Retinal pigment epithelial cell (primary cell): Measurements from ENCODE around the gene FLVCR1.

Experiments
- DNase-seq: peaks from one replicate; pipeline ENCODE4 v3.0.0-alpha.2; 2010; ENCODE audit warnings: low read depth
- H3K4me3 ChIP-seq: 2 replicates; pipeline ENCODE4 v1.5.1; 2011; ENCODE audit warnings: mild to moderate bottlenecking, low read length, control low read depth, moderate library complexity
- TF ChIP-seq, protein P1 (sequence below): conservative IDR thresholded peaks from 2 replicates; pipeline ENCODE4 v1.5.1; 2011; ENCODE audit warnings: low read depth, low read length, control low read depth, inconsistent platforms

The FLVCR1 gene

DNA sequence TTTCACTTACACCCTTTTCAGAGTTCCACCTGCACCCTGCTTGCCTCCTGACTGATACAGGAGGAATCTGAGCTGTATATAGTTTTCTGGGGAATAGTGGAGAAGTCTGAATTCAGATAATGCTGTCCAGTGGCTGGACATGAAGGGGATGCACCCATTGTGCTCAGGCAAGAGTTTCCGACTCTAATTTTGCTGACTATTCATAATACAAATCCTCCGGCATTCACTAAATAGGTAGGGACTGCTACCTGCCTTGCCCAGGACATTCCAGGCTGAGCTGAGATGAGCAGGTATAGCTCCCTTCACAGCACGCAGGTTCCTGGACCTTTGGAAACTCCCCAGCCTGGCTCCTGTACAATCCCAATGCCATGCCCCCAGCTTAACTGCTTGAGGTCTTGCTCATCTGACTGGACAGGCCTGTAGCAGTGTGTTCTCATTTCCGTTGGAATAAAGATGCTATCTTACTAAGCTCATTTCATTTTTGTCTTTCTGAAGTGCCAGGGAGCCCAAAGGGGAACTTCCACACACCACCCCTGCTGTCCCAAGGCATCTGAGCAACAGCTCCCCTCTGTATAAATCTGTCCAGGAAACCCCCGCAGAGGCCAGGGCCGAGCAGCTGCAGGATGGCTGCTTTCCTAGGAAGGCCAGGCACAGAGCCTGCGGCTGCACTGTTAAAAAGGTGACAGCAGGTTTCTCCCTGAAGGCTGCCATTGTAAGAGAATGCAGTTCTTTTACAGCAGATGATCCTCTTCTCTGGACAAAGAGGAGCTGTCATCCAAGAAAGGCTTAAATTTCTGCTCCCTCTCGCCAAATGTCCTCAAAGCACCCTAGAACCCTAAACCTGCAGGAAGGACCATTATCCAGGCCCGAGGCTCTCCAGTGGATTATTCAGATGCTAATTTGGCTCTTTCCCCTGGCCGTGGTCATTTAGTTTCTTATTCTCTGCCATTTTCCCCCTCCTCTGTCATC, 70.5 kb downstream of the FLVCR1 start:
- DNase-seq: no peak
- TF ChIP-seq, protein P1, sequence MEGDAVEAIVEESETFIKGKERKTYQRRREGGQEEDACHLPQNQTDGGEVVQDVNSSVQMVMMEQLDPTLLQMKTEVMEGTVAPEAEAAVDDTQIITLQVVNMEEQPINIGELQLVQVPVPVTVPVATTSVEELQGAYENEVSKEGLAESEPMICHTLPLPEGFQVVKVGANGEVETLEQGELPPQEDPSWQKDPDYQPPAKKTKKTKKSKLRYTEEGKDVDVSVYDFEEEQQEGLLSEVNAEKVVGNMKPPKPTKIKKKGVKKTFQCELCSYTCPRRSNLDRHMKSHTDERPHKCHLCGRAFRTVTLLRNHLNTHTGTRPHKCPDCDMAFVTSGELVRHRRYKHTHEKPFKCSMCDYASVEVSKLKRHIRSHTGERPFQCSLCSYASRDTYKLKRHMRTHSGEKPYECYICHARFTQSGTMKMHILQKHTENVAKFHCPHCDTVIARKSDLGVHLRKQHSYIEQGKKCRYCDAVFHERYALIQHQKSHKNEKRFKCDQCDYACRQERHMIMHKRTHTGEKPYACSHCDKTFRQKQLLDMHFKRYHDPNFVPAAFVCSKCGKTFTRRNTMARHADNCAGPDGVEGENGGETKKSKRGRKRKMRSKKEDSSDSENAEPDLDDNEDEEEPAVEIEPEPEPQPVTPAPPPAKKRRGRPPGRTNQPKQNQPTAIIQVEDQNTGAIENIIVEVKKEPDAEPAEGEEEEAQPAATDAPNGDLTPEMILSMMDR: no peak

DNA sequence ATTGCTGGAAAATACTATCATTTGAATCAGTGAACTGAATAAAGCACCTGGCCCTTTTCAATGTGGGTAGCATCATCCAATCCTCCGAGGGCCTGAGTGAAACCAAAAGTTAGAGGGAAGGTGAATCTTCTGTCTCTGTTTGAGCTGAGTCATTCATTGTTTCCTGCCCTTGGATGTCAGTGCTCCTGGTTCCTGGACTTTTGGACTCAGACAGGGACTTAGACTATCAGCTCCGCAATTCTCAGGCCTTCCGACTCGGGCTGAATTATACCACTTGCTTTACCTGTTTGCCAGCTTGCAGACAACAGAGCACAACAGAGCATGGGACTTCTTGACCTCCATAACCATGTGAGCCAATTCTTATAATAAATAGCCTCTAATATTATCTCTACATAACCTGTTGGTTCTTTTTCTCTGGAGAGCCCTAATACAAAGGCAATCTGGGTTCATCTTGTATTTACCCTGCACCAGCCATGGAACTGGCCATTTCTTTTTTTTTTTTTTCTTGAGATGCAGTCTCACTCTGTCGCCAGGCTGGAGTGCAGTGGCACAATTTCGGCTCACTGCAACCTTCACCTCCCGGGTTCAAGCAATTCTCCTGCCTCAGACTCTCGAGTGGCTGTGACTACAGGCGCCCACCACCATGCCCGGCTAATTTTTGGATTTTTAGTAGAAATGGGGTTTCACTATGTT, 73.1 kb downstream of the FLVCR1 start:
- TF ChIP-seq, protein P1: no peak
- DNase-seq: no peak
- H3K4me3 ChIP-seq: no peak overlapping the region

More for the DNA sequence above, 70.5 kb downstream of the FLVCR1 start:
- no peak overlapping the region for H3K4me3 ChIP-seq

DNA sequence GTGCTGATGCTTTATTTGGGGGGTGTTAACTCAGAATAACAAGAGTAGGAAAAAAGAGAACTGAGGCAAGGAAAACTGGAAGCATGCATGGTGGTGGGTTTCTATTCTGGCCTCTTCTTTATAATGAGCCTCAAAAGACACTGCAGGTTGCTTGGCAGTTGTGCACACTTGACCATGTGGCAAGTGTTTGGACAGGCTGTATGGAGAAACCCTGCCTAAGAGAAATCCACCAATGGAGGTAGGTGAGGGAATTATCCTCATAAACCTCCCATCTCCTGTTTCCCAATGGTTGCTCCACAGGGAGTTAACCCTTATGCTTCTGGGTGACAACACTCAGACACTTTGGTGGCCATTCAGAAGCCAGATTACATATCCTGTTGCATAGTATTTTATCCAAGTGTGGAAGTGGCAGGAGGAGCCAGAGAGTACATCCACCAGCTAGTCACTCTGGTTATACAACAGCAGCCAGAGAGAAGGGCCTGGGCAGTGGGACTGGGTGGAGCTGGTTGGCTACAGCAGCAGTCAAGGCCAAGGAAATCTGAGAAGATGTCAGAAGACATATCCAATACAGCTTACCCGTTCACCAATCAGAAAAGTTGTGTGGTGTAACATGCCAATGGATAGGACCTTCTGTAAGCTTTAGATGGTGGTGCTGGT, 75.9 kb downstream of the FLVCR1 start:
- no peak for DNase-seq
- TF ChIP-seq, protein P1: no peak
- H3K4me3 ChIP-seq: no peak overlapping the region

DNA sequence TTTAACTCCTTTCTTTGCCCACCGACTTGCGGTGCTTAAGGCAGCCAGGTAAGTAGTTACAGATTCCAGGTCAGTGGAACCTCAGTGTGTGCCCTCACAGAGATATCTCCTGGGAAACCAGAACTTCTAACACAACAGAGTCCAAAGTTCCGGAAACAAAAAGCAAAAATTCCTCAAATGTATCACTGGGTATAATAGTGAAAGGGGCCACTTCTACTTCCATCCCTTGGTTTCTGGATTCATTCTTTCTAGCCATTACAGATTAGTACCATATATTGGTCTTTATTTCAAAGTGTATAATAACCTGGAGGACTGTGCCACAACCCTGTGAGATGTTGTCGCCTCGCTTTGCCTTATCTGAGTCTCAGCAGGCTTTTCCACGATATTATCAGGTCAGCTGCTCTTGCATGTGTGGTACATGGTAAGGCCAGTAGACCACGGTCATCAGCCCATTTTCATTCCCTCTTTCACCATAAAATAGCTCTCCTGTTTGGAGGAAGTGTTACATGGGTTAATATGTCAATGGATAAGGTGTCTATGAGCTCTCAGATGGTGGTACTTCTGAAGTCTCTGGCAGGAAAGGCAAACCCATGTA, 77.4 kb downstream of the FLVCR1 start:
- H3K4me3 ChIP-seq: no peak overlapping the region
- TF ChIP-seq, protein P1: no peak
- no peak for DNase-seq

DNA sequence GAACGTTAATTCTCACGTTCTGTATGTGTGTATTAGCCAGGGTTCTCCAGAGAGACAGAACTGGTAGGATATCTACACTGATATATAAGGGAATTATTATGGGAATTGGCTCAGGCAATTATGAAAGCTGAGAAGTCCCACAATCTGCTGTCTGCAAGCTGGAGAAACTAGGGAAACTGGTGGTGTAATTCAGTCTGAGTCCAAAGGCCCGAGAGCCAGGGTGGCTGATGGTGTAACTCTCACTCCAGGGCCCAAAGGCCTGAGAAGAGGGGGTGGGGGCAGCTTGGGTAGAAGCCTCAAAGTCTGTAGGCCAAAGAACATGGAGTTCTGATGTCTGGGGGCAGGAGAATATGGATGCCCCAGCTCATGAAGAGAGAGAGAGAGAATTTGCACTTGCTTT, 79.0 kb downstream of the FLVCR1 start:
- TF ChIP-seq, protein P1: no peak
- H3K4me3 ChIP-seq: no peak overlapping the region

DNA sequence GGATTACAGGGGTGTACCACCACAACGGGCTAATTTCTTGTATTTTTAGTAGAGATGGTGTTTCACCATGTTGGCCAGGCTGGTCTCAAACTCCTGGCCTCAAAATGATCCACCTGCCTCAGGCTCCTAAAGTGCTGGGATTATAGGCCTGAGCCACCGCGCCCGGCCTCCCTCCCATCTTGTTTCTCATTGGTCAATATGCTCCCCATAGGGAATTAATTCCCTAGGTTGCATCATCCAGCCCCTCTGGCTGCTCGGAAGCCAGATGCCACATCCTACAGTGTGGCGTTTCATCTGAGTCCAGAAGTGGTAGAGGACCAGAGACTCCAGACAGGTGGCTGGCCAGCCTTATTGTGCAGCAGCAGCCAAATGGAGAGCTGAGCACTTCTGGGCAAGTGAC, 80.8 kb downstream of the FLVCR1 start:
- H3K4me3 ChIP-seq: no peak overlapping the region
- TF ChIP-seq, protein P1: no peak
- DNase-seq: no peak

More for the DNA sequence above, 79.0 kb downstream of the FLVCR1 start:
- DNase-seq: no peak
